Tibial nerve (tissue), 4 donors: ENCODE results near the gene FAM163B. TPM values are rescaled to one million over a fixed set of nuclear protein-coding genes. Genes with fewer than 3 reads are reported as not detected.

Source experiments
- DNase-seq, 2 donors: peaks; one replicate each; pipeline ENCODE4 v3.0.0-alpha.2; 2019; ENCODE audit warnings: low spot score in 2 of 2
- H3K27ac ChIP-seq, 4 donors: fragments of 200-600 bp; sonication (generic) in 3 of 4; one replicate each; pipeline ENCODE4 v1.5.1; 2017 to 2019; ENCODE audit warnings: mild to moderate bottlenecking in 1 of 4
- H3K27me3 ChIP-seq, 2 donors: fragments of 200-600 bp; sonication (generic) in 1 of 2; one replicate each; pipeline versions ENCODE4 v1.5.1 to v1.6.0; 2017 to 2019
- H3K36me3 ChIP-seq, 3 donors: fragments of 200-600 bp; sonication (generic); one replicate each; pipeline ENCODE4 v1.5.1; 2018 to 2019
- H3K4me1 ChIP-seq, 4 donors: fragments of 200-600 bp; sonication (generic) in 3 of 4; one replicate each; pipeline ENCODE4 v1.5.1; 2017 to 2019
- H3K4me3 ChIP-seq, 4 donors: fragments of 200-600 bp; sonication (generic) in 3 of 4; one replicate each; pipeline ENCODE4 v1.5.1; 2017 to 2019; ENCODE audit warnings: mild to moderate bottlenecking in 1 of 4, moderate library complexity in 1 of 4
- H3K9me3 ChIP-seq, 4 donors: fragments of 200-600 bp; sonication (generic) in 3 of 4; one replicate each; pipeline ENCODE4 v1.5.1; 2017 to 2019
- CTCF ChIP-seq, 5 experiments: fragments of 200-600 bp in 3 of 5; fragments of 450-650 bp in 2 of 5; sonication (generic) in 3 of 5; IDR thresholded peaks; one replicate each; pipeline ENCODE4 v1.5.1; 2016 to 2019; ENCODE audit warnings: antibody characterized with exemption in 5 of 5, mild to moderate bottlenecking in 3 of 5, moderate library complexity in 2 of 5
- EP300 ChIP-seq, 2 donors: sonication (generic); formaldehyde crosslinking; IDR thresholded peaks; one replicate each; pipeline ENCODE4 v1.6.1; 2017; ENCODE audit warnings: antibody characterized with exemption in 2 of 2, mild to moderate bottlenecking in 1 of 2
- POLR2A ChIP-seq, 2 donors: fragments of 450-650 bp; IDR thresholded peaks; one replicate each; pipeline ENCODE4 v1.6.1; 2017; ENCODE audit warnings: antibody characterized with exemption in 2 of 2, mild to moderate bottlenecking in 2 of 2, moderate library complexity in 2 of 2
- WGBS, 2 donors: methylation state at CpG; one replicate each; pipeline ENCODE4 v1.1.5; 2018; 5-methylcytosine and 5-hydroxymethylcytosine counted together
- total RNA-seq, 4 donors: library from RNA; depleted of rRNA; stranded (reverse); fragments of >200 nt; gene quantifications; one replicate each; pipeline ENCODE4 v1.1.0, GENCODE V29; 2016

FAM163B gene
- total RNA-seq, 4 donors from 2014 or later: 0.90 to 2.2 (median 1.0) TPM; not detected in 1

- no peak for TF ChIP-seq EP300 (IDR thresholded peaks at IDR 0.05)
- no peak for TF ChIP-seq POLR2A (IDR thresholded peaks at IDR 0.05)
- no peak for TF ChIP-seq CTCF (IDR thresholded peaks at IDR 0.05)
- 23 to 52% methylated on average over 7 to 9 of the region's 9 CpGs for WGBS, 2 donors
- H3K4me3 ChIP-seq: peak overlapping the region in 2 of 4 donors; percentile 29 to 47
Measured at GRCh38 chr9:133533857-133534256, 75.3 kb downstream of the FAM163B start.

GRCh38 chr9:133532937-133533668 is 76.1 kb downstream of the FAM163B start:
- WGBS, 2 donors: 63 to 66% methylated on average over 20 of the region's 20 CpGs
- Histone ChIP-seq H3K27ac (peak overlapping the region in 1 of 4 donors; percentile 62), H3K4me3 (no peak overlapping the region), H3K27me3 (peaks cover 0 to 56% of the 10 kb centered on the region in 2 donors), H3K4me1 (peaks cover 0 to 65% (median 21%) of the 10 kb centered on the region in 4 donors), H3K9me3 (no peaks in the 10 kb centered on the region), H3K36me3 (no peaks in the 10 kb centered on the region)
- DNase-seq: peak; percentile 44 to 65
- TF ChIP-seq CTCF (IDR thresholded peaks at IDR 0.05) (peak; percentile 13 to 72 (median 37)), POLR2A (IDR thresholded peaks at IDR 0.05) (no peak)

More at GRCh38 chr9:133533857-133534256, 75.3 kb downstream of the FAM163B start:
- H3K27me3 ChIP-seq: peaks cover 0 to 48% of the 10 kb centered on the region in 2 donors
- no peaks in the 10 kb centered on the region for H3K9me3 ChIP-seq
- H3K36me3 ChIP-seq: no peaks in the 10 kb centered on the region
- peaks cover 0 to 65% (median 20%) of the 10 kb centered on the region in 4 donors for H3K4me1 ChIP-seq
- peak overlapping the region in 3 of 4 donors; percentile 55 to 64 (median 62) for H3K27ac ChIP-seq
- DNase-seq: no peak

GRCh38 chr9:133531293-133531692 is 77.9 kb downstream of the FAM163B start:
- H3K4me3 ChIP-seq: no peak overlapping the region
- H3K4me1 ChIP-seq: peaks cover 0 to 68% (median 34%) of the 10 kb centered on the region in 4 donors
- H3K27me3 ChIP-seq: peaks cover 0 to 71% of the 10 kb centered on the region in 2 donors
- H3K27ac ChIP-seq: no peak overlapping the region
- TF ChIP-seq EP300 (IDR thresholded peaks at IDR 0.05) (no peak), CTCF (IDR thresholded peaks at IDR 0.05) (no peak), POLR2A (IDR thresholded peaks at IDR 0.05) (no peak)
- H3K36me3 ChIP-seq: no peaks in the 10 kb centered on the region
- no peaks in the 10 kb centered on the region for H3K9me3 ChIP-seq
- DNase-seq: no peak
- 76 to 84% methylated on average over 7 to 9 of the region's 9 CpGs for WGBS, 2 donors

GRCh38 chr9:133529874-133530273 is 79.3 kb downstream of the FAM163B start:
- H3K4me1 ChIP-seq: peaks cover 0 to 58% (median 29%) of the 10 kb centered on the region in 4 donors

More at GRCh38 chr9:133529874-133530273, 79.3 kb downstream of the FAM163B start:
- Histone ChIP-seq H3K4me3 (no peak overlapping the region), H3K27me3 (peaks cover 0 to 68% of the 10 kb centered on the region in 2 donors), H3K9me3 (no peaks in the 10 kb centered on the region), H3K36me3 (no peaks in the 10 kb centered on the region), H3K27ac (no peak overlapping the region)
- 85% methylated on average over 6 of the region's 7 CpGs for WGBS, 2 donors
- no peak for TF ChIP-seq POLR2A (IDR thresholded peaks at IDR 0.05)
- no peak for TF ChIP-seq CTCF (IDR thresholded peaks at IDR 0.05)
- no peak for TF ChIP-seq EP300 (IDR thresholded peaks at IDR 0.05)
- no peak for DNase-seq
